GF-D8 (cell line): ENCODE data around the gene SUB1.
A peak's percentile ranks its signal among the peaks of the same experiment; 100 is the strongest.
"Not testable (repeated sequence)": the region's sequence is repeated elsewhere in the genome, so short reads cannot be mapped to it uniquely, and the experiment has no call there.

Source experiments
- DNase-seq: peaks from one replicate; lab custom pipeline; 2025; lab: John Stamatoyannopoulos, UW

SUB1 gene

GRCh38 chr5:32565145-32565544 lies 20.2 kb upstream of the SUB1 start:
- no peak for DNase-seq

- DNase-seq = no peak
These were observed 18.8 kb upstream of the SUB1 start for GRCh38 chr5:32566319-32567111.

GRCh38 chr5:32571128-32571527 lies 14.2 kb upstream of the SUB1 start:
- DNase-seq = no peak

- DNase-seq = no peak
These were observed 12.4 kb upstream of the SUB1 start for GRCh38 chr5:32572778-32573480.

GRCh38 chr5:32573481-32573854 lies 11.9 kb upstream of the SUB1 start:
- not testable (repeated sequence) for DNase-seq

- no peak for DNase-seq
These were observed 10.7 kb upstream of the SUB1 start for GRCh38 chr5:32574540-32575175.

- no peak for DNase-seq
These were observed 7.0 kb upstream of the SUB1 start for GRCh38 chr5:32578363-32578762.

GRCh38 chr5:32578764-32579163 lies 6.6 kb upstream of the SUB1 start:
- no peak for DNase-seq

- no peak for DNase-seq
These were observed 4.2 kb upstream of the SUB1 start for GRCh38 chr5:32581010-32581785.

- no peak for DNase-seq
These were observed 1.6 kb upstream of the SUB1 start for GRCh38 chr5:32583582-32584232.

- DNase-seq = no peak
These were observed 711 bp upstream of the SUB1 start for GRCh38 chr5:32584646-32585045.

- DNase-seq = no peak
These were observed 273 bp upstream of the SUB1 start for GRCh38 chr5:32585122-32585445.

GRCh38 chr5:32586276-32586599 lies 881 bp downstream of the SUB1 start:
- DNase-seq = no peak

GRCh38 chr5:32587067-32587551 lies 1.8 kb downstream of the SUB1 start:
- DNase-seq = no peak

- no peak for DNase-seq
These were observed 4.1 kb downstream of the SUB1 start for GRCh38 chr5:32589416-32589815.

- peak; percentile 13 for DNase-seq
These were observed 4.8 kb downstream of the SUB1 start for GRCh38 chr5:32589942-32590869.

GRCh38 chr5:32595118-32595517 lies 9.8 kb downstream of the SUB1 start:
- no peak for DNase-seq

- DNase-seq = peak; percentile 76
These were observed 11.8 kb downstream of the SUB1 start for GRCh38 chr5:32597041-32597629.

- no peak for DNase-seq
These were observed 13.0 kb downstream of the SUB1 start for GRCh38 chr5:32598260-32598937.

GRCh38 chr5:32598997-32599549 lies 13.7 kb downstream of the SUB1 start:
- DNase-seq = no peak
